Activated CD8-positive, alpha-beta T cell treated with anti-CD3 and anti-CD28 coated beads for 36 hours (primary cell): ENCODE results near the gene PRDM8. TPM values are rescaled to one million over a fixed set of nuclear protein-coding genes. Genes with fewer than 3 reads are reported as not detected.

Source experiments
- ATAC-seq: fragments of 200-7000 bp; cut with Tn5 transposase; one replicate; pipeline ENCODE4 v1.10.0; 2021; ENCODE audit warnings: mild to moderate bottlenecking, moderate library complexity
- CTCF ChIA-PET: fragments of 350-600 bp; sonication (Branson Sonifier 250); formaldehyde crosslinking; loops from one replicate; lab custom pipeline; 2021; ENCODE audit warnings: antibody characterized with exemption; lab: Charles Lee
- POLR2A ChIA-PET: fragments of 350-600 bp; sonication (Branson Sonifier 250); formaldehyde crosslinking; loops from one replicate; lab custom pipeline; 2021; ENCODE audit warnings: antibody characterized with exemption; lab: Charles Lee
- DNase-seq: peaks from one replicate; pipeline ENCODE4 v3.0.0-alpha.2; 2020
- H3K27ac Mint-ChIP-seq: one replicate; pipeline ENCODE4 v1.8.0; 2021; ENCODE audit warnings: mild to moderate bottlenecking, mixed read lengths
- H3K27me3 Mint-ChIP-seq: one replicate; pipeline ENCODE4 v1.8.0; 2021; ENCODE audit warnings: mixed read lengths
- H3K36me3 Mint-ChIP-seq: one replicate; pipeline ENCODE4 v1.8.0; 2021; ENCODE audit warnings: low read depth, mixed read lengths
- H3K4me1 Mint-ChIP-seq: one replicate; pipeline ENCODE4 v1.8.0; 2021; ENCODE audit warnings: low read depth, mixed read lengths
- H3K4me3 Mint-ChIP-seq: one replicate; pipeline ENCODE4 v1.8.0; 2021; ENCODE audit warnings: mild to moderate bottlenecking, moderate library complexity, mixed read lengths
- H3K9me3 Mint-ChIP-seq: one replicate; pipeline ENCODE4 v1.8.0; 2021; ENCODE audit warnings: mixed read lengths
- intact Hi-C: fragments of 100-400 bp; cut with micrococcal nuclease; formaldehyde crosslinking; loops from one replicate; pipeline ENCODE4 v1.10.0; 2022
- total RNA-seq, 2 experiments: library from RNA; stranded (reverse); gene quantifications; one replicate each; pipeline ENCODE4 v1.2.3, GENCODE V29; 2021
- TF ChIP-seq, protein P1 (sequence below): fragments of 200-600 bp; IDR thresholded peaks from one replicate; pipeline ENCODE4 v1.8.0; 2022; ENCODE audit warnings: antibody characterized with exemption, mild to moderate bottlenecking

PRDM8 gene
- total RNA-seq, 2 experiments from 2014 or later = 2.8 to 3.2 TPM

DNA sequence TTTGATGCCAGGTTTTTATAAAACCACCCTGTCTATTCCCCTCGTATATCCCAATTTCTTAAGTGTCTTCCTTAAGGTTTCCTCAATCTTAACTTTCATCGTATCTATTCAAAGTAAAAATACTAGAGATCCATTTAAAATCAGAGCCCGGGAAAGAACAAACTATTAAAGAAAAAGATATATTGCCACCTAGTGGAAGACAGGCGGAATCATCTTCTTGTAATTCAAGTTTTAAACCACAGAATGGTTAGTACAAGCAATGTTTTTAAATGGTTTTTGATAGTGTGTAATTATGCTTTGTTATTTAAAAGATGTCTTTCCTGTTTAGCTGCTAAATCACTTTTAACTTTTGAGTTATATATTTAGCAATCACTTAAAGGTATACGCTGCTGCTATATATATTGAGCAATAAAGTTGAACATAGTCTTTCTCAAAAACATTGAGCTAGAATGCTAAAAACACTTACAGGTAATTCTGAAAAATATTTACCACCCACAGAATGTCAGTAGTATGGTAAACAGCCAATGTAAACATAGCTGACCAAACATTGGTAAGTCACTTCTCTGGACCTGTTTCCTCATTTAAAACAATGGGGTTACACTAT is 18.2 kb downstream of the PRDM8 start:
- H3K27ac Mint-ChIP-seq = no peak overlapping the region
- POLR2A ChIA-PET = interaction anchor here (1.0 kb wide), 1 partner anchor 13 kb away, joined by 3 read pairs; no protein-coding TSS in a partner anchor
- DNase-seq = no peak
- no peak overlapping the region for H3K4me3 Mint-ChIP-seq
- peaks cover 22% of the 10 kb centered on the region for H3K27me3 Mint-ChIP-seq
- intact Hi-C loops = loop anchor here (1.0 kb wide), 1 partner anchor 298 kb away; no protein-coding TSS in a partner anchor
- TF ChIP-seq, protein P1, sequence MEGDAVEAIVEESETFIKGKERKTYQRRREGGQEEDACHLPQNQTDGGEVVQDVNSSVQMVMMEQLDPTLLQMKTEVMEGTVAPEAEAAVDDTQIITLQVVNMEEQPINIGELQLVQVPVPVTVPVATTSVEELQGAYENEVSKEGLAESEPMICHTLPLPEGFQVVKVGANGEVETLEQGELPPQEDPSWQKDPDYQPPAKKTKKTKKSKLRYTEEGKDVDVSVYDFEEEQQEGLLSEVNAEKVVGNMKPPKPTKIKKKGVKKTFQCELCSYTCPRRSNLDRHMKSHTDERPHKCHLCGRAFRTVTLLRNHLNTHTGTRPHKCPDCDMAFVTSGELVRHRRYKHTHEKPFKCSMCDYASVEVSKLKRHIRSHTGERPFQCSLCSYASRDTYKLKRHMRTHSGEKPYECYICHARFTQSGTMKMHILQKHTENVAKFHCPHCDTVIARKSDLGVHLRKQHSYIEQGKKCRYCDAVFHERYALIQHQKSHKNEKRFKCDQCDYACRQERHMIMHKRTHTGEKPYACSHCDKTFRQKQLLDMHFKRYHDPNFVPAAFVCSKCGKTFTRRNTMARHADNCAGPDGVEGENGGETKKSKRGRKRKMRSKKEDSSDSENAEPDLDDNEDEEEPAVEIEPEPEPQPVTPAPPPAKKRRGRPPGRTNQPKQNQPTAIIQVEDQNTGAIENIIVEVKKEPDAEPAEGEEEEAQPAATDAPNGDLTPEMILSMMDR = peak; percentile 85
- H3K36me3 Mint-ChIP-seq = no peaks in the 10 kb centered on the region
- H3K4me1 Mint-ChIP-seq = no peaks in the 10 kb centered on the region
- ATAC-seq = no peak
- no peaks in the 10 kb centered on the region for H3K9me3 Mint-ChIP-seq
- CTCF ChIA-PET = interaction anchor here (0.8 to 2.0 kb wide), 13 partner anchors 10 to 1263 kb away, joined by 3 to 15 read pairs (median 4); no protein-coding TSS in a partner anchor

DNA sequence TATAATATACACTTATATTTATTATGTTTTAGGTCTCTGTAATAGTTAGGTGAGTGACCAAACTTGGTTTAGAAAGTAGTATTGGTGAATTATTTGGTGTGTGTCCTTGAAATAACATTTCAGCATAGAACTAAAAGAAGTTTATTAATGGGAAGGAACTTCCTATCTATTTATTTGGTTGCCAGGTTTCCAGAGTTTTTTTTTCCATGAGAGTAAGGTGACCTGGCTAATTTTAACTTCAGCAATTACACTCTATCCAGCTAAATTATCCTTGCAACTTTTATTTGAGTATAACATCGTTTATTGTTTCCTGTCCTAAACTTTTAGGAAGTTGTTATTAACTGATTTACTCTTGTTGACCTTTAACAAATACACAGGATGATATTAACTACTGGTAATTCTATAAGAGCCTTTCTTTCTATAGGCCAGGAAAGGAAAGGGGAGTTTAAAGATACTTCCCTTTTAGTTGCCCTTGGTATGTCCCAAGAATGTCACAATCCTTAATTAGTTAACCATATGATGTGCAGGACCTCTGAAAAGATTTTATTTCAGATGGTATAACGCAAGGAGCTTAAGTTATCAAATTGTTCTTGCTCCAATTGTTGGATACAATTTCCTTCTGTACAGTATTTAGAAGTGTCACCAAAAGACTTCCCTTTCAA is 18.9 kb downstream of the PRDM8 start:
- Mint-ChIP-seq H3K27me3 (peaks cover 21% of the 10 kb centered on the region), H3K27ac (no peak overlapping the region), H3K9me3 (no peaks in the 10 kb centered on the region), H3K4me1 (no peaks in the 10 kb centered on the region), H3K4me3 (no peak overlapping the region), H3K36me3 (no peaks in the 10 kb centered on the region)
- POLR2A ChIA-PET = interaction anchor here (1.0 kb wide), 1 partner anchor 13 kb away, joined by 3 read pairs; no protein-coding TSS in a partner anchor
- TF ChIP-seq, protein P1 = no peak
- DNase-seq (no peak), ATAC-seq (no peak)
- CTCF ChIA-PET = interaction anchor here (0.8 to 2.0 kb wide), 14 partner anchors 10 to 1264 kb away, joined by 3 to 15 read pairs (median 4); no protein-coding TSS in a partner anchor
- intact Hi-C loops = no loop called here

DNA sequence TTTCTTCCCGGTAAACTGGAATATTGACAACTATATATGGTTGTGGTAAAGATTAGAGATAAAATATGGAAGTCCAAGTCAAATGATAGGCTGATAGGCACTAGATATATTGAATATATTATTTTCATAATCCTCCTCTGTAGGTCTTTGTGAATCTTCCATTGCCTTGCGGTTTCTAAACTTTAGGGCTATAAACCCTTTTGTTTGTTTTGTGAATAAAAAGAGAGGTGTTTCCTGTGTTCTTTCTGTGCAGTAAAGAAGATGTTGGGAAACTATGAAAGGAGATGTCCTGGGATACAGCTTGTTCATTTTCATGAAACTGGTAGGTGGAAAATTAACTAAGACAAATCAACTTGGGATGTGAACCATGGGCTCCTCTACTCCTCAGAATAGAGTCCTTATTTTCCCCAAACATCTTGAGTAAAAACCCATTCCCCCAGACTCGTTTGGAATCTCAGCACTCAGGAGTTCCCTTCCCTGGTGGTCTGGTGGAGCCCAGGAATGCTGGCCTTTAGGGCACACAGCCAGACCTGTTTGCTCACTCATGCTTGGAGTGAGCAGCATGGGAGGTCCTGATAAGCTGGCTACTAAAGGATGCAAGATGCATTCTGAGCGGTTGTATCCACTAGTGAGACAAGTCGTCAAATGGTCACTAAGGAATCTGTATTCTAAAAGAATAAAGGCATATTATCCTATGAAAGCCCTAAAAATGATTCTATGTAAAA is 22.2 kb downstream of the PRDM8 start:
- ChIA-PET CTCF (interaction anchor here (0.9 to 2.1 kb wide), 11 partner anchors 7 to 1267 kb away, joined by 3 to 11 read pairs (median 4); no protein-coding TSS in a partner anchor), POLR2A (interaction anchor here (1.0 kb wide), 1 partner anchor 13 kb away, joined by 3 read pairs; no protein-coding TSS in a partner anchor)
- DNase-seq (no peak), ATAC-seq (no peak)
- H3K36me3 Mint-ChIP-seq = no peaks in the 10 kb centered on the region
- no peak overlapping the region for H3K27ac Mint-ChIP-seq
- H3K4me3 Mint-ChIP-seq = no peak overlapping the region
- TF ChIP-seq, protein P1 = no peak
- no peaks in the 10 kb centered on the region for H3K9me3 Mint-ChIP-seq
- H3K27me3 Mint-ChIP-seq = peaks cover 25% of the 10 kb centered on the region
- H3K4me1 Mint-ChIP-seq = no peaks in the 10 kb centered on the region
- intact Hi-C loops = no loop called here

DNA sequence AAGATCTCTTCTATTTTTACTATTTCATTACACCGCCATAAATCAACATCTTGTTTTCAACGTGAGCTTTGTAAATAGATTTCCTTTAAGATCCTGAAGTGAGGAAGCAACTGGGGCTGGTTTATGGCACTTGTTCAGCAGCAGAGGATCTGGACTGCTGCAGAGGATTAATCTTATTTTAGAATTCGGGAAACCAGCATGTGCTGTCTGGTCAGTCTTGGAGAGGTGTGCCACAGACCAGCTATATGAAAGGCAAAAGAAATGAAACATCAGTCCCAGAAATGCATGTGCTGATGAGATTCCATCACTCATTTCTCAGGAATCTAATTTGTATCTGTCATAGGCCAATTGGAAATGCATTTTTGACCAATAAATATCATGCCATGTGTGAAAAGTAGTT is 23.4 kb downstream of the PRDM8 start:
- Mint-ChIP-seq H3K36me3 (no peaks in the 10 kb centered on the region), H3K27me3 (peaks cover 25% of the 10 kb centered on the region), H3K4me1 (no peaks in the 10 kb centered on the region), H3K27ac (no peak overlapping the region), H3K4me3 (no peak overlapping the region), H3K9me3 (no peaks in the 10 kb centered on the region)
- ATAC-seq (no peak), DNase-seq (no peak)
- intact Hi-C loops = no loop called here
- ChIA-PET POLR2A (no interaction called here), CTCF (interaction anchor here (0.6 to 2.1 kb wide), 9 partner anchors 9 to 1268 kb away, joined by 3 to 11 read pairs (median 6); no protein-coding TSS in a partner anchor)
- TF ChIP-seq, protein P1 = no peak
